ENCODE measurements around the gene EBP.
A peak's percentile ranks its signal among the peaks of the same experiment; 100 is the strongest.

Gene EBP

GRCh38 chrX:48487362-48487798, 34.2 kb upstream of the EBP start:
- no peaks in the 10 kb centered on the region for H3K4me1 Mint-ChIP-seq
- no peak for DNase-seq
- ATAC-seq = no peak
- no peak overlapping the region for H3K27ac Mint-ChIP-seq
- H3K27me3 Mint-ChIP-seq = no peaks in the 10 kb centered on the region
- no peak overlapping the region for H3K4me3 Mint-ChIP-seq
- H3K9me3 Mint-ChIP-seq = no peaks in the 10 kb centered on the region

- Mint-ChIP-seq H3K4me1 (no peaks in the 10 kb centered on the region), H3K27me3 (no peaks in the 10 kb centered on the region), H3K9me3 (no peaks in the 10 kb centered on the region), H3K27ac (no peak overlapping the region), H3K4me3 (no peak overlapping the region)
- ATAC-seq = no peak
- no peak for DNase-seq
Measured at GRCh38 chrX:48488034-48488433, 33.6 kb upstream of the EBP start.

DNA sequence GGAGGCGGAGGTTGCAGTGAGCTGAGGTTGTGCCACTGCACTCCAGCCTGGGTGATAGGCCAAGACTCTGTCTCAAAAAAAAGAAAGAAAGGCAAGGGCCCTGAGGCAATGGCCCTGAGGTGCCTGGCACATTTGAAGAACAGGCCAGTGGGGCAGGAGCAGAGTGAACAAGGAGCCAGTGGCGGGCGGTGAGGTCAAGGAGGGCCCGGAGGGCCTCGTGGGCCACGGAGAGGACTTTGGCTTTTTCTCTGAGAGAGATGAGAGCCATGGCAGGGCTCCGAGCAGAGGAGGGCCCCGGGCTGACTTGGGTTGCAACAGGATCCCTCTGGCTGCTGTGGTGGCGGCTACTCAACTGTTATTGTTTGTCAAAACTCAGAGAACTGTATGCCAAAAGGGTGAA, 32.3 kb upstream of the EBP start:
- DNase-seq = no peak
- no peak for ATAC-seq
- H3K4me3 Mint-ChIP-seq = no peak overlapping the region
- no peaks in the 10 kb centered on the region for H3K4me1 Mint-ChIP-seq
- no peak overlapping the region for H3K27ac Mint-ChIP-seq
- no peaks in the 10 kb centered on the region for H3K27me3 Mint-ChIP-seq
- no peaks in the 10 kb centered on the region for H3K9me3 Mint-ChIP-seq

- Mint-ChIP-seq H3K27ac (peak overlapping the region in 1 of 2 donors; percentile 54), H3K4me1 (no peaks in the 10 kb centered on the region), H3K4me3 (no peak overlapping the region), H3K27me3 (no peaks in the 10 kb centered on the region), H3K9me3 (no peaks in the 10 kb centered on the region)
- no peak for ATAC-seq
- DNase-seq = no peak
Measured at GRCh38 chrX:48489892-48490291, 31.7 kb upstream of the EBP start.

- no peaks in the 10 kb centered on the region for H3K9me3 Mint-ChIP-seq
- no peaks in the 10 kb centered on the region for H3K4me1 Mint-ChIP-seq
- no peaks in the 10 kb centered on the region for H3K27me3 Mint-ChIP-seq
- no peak overlapping the region for H3K27ac Mint-ChIP-seq
- H3K4me3 Mint-ChIP-seq = no peak overlapping the region
- DNase-seq (no peak), ATAC-seq (no peak)
Measured at GRCh38 chrX:48490661-48491060, 30.9 kb upstream of the EBP start.

GRCh38 chrX:48491809-48492208, 29.8 kb upstream of the EBP start:
- no peaks in the 10 kb centered on the region for H3K9me3 Mint-ChIP-seq
- no peak for DNase-seq
- no peak overlapping the region for H3K4me3 Mint-ChIP-seq
- no peak overlapping the region for H3K27ac Mint-ChIP-seq
- no peaks in the 10 kb centered on the region for H3K27me3 Mint-ChIP-seq
- H3K4me1 Mint-ChIP-seq = no peaks in the 10 kb centered on the region
- no peak for ATAC-seq

GRCh38 chrX:48492293-48492910, 29.2 kb upstream of the EBP start:
- DNase-seq (no peak), ATAC-seq (no peak)
- H3K27ac Mint-ChIP-seq = no peak overlapping the region
- H3K4me3 Mint-ChIP-seq = no peak overlapping the region
- H3K4me1 Mint-ChIP-seq = no peaks in the 10 kb centered on the region
- no peaks in the 10 kb centered on the region for H3K27me3 Mint-ChIP-seq
- H3K9me3 Mint-ChIP-seq = no peaks in the 10 kb centered on the region

GRCh38 chrX:48493890-48494364, 27.7 kb upstream of the EBP start:
- DNase-seq (peak in 1 of 2 donors; percentile 28), ATAC-seq (peak; percentile 39)
- no peaks in the 10 kb centered on the region for H3K27me3 Mint-ChIP-seq
- no peak overlapping the region for H3K4me3 Mint-ChIP-seq
- H3K27ac Mint-ChIP-seq = no peak overlapping the region
- H3K4me1 Mint-ChIP-seq = no peaks in the 10 kb centered on the region
- H3K9me3 Mint-ChIP-seq = no peaks in the 10 kb centered on the region

DNA sequence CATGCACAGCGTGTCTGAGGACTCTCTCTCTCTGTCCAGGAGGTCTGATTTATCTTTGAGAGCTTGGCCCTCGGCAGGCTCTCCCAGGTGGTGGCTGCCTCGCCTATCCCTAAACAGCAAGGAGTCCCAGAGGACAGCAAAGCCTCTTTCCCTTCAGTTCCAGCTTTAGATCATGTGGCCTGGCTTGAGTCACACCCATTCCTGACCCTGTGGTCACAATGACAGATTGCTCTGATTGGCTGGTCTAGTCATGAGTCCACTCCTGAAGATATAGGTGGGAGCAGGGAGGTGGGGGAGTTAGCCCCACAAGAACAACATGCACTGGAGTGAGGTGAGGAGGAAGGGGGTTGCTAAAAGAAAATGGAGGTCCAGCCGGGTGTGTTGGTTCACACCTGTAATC, 24.9 kb upstream of the EBP start:
- DNase-seq (no peak), ATAC-seq (no peak)
- no peak overlapping the region for H3K4me3 Mint-ChIP-seq
- no peaks in the 10 kb centered on the region for H3K9me3 Mint-ChIP-seq
- no peak overlapping the region for H3K27ac Mint-ChIP-seq
- no peaks in the 10 kb centered on the region for H3K4me1 Mint-ChIP-seq
- no peaks in the 10 kb centered on the region for H3K27me3 Mint-ChIP-seq

GRCh38 chrX:48497871-48498270, 23.7 kb upstream of the EBP start:
- no peak for ATAC-seq
- H3K27ac Mint-ChIP-seq = no peak overlapping the region

GRCh38 chrX:48498374-48498809, 23.2 kb upstream of the EBP start:
- no peak for DNase-seq
- H3K27ac Mint-ChIP-seq = no peak overlapping the region
- ATAC-seq = no peak

More at GRCh38 chrX:48497871-48498270, 23.7 kb upstream of the EBP start:
- H3K4me1 Mint-ChIP-seq = no peaks in the 10 kb centered on the region
- no peaks in the 10 kb centered on the region for H3K9me3 Mint-ChIP-seq
- H3K4me3 Mint-ChIP-seq = no peak overlapping the region
- no peaks in the 10 kb centered on the region for H3K27me3 Mint-ChIP-seq
- no peak for DNase-seq

DNA sequence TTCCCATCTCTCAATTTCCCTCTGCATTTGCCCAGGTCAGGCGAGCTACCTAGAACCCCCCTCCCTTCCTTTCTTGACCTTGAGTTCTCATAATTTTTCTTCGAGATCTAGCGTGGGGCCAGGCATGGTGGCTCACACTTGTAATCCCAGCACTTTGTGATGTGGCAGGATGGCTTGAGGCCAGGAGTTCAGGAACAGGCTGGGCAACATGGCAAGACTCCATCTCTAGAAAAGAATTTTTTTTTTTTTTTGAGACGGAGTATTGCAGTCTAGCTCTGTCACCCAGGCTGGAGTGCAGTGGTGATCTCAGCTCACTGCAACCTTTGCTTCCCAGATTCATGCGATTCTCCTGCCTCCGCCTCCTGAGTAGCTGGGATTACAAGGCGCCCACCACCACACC, 17.3 kb upstream of the EBP start:
- H3K4me3 Mint-ChIP-seq = no peak overlapping the region
- H3K4me1 Mint-ChIP-seq = peaks cover under 1% of the 10 kb centered on the region
- ATAC-seq (no peak), DNase-seq (no peak)
- no peaks in the 10 kb centered on the region for H3K27me3 Mint-ChIP-seq
- no peak overlapping the region for H3K27ac Mint-ChIP-seq
- H3K9me3 Mint-ChIP-seq = no peaks in the 10 kb centered on the region

More at GRCh38 chrX:48498374-48498809, 23.2 kb upstream of the EBP start:
- Mint-ChIP-seq H3K4me3 (no peak overlapping the region), H3K9me3 (no peaks in the 10 kb centered on the region), H3K27me3 (no peaks in the 10 kb centered on the region), H3K4me1 (no peaks in the 10 kb centered on the region)

DNA sequence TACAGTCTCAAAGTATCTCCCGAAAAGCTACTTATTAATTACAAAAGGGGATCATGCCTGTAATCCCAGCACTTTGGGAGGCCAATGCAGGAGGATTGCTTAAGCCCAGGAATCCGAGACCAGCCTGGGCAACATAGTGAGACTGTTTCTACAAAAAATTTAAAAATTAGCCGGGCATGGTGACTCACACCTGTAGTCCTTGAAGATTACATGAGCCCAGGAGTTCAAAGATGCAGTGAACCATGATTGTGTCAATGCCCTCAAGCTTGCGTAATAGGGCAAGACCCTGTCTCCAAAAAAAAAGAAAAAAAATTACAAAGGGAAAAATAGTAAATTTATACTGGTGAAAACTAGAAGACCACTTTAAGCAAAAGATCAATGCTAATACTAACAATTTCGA, 16.1 kb upstream of the EBP start:
- DNase-seq (no peak), ATAC-seq (no peak)
- H3K4me1 Mint-ChIP-seq = peaks cover 13% of the 10 kb centered on the region
- no peaks in the 10 kb centered on the region for H3K27me3 Mint-ChIP-seq
- H3K9me3 Mint-ChIP-seq = no peaks in the 10 kb centered on the region
- no peak overlapping the region for H3K27ac Mint-ChIP-seq
- no peak overlapping the region for H3K4me3 Mint-ChIP-seq

DNA sequence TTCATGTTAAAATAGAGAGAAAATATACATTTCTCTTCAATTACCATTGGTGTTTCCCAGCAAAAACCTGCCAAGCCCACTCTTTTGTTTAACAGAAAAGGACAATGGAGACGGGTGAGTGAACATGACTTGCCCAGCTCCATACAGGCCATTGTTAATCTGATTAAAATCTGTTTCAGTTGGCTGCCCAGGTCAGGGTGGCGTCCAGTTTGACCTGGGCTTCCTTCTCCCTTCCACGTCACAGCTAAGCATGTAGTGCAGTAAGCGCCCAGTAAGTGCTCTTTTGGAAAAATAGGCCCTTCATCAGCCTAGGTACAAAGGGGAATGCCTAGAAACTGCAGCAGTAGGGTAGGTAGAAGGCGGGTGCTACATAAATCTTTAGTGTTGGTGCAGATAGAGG, 14.4 kb upstream of the EBP start:
- H3K9me3 Mint-ChIP-seq = no peaks in the 10 kb centered on the region
- H3K4me3 Mint-ChIP-seq = no peak overlapping the region
- no peak for ATAC-seq
- H3K27ac Mint-ChIP-seq = no peak overlapping the region
- DNase-seq = no peak
- H3K27me3 Mint-ChIP-seq = no peaks in the 10 kb centered on the region
- H3K4me1 Mint-ChIP-seq = peaks cover 19% of the 10 kb centered on the region

- peak within 1 kb of the TSS; percentile 92 to 97 for H3K27ac Mint-ChIP-seq
- peaks cover 19% of the 10 kb centered on the region for H3K4me1 Mint-ChIP-seq
- ATAC-seq (peak; percentile 94), DNase-seq (peak; percentile 68 to 77)
- H3K27me3 Mint-ChIP-seq = no peaks in the 10 kb centered on the region
- peak within 1 kb of the TSS; percentile 94 to 96 for H3K4me3 Mint-ChIP-seq
- H3K9me3 Mint-ChIP-seq = no peaks in the 10 kb centered on the region
Measured at GRCh38 chrX:48508400-48509244, 13.0 kb upstream of the EBP start, which contains the start of gene PORCN. TSS of gene PORCN (plus strand) at chrX:48508992. CDS start at chrX:48509821, 829 bp downstream.

DNA sequence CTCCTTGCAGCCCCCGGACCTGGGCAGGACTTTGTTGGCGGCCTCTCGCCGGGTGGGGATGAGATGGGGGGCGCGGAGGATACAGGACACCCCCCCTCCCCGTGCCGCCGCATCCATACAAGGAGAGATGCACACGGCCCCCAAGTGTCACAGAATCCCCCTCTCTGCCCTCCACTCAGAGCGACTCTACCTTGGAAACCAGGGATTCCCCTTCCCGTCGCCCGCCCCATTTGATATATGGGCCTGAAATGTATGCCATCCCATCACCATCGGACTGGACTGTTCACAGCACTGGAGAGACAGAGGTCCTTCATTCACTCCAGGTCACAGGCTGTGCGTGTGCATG, 12.4 kb upstream of the EBP start:
- Mint-ChIP-seq H3K4me3 (peak overlapping the region; percentile 94 to 96), H3K27ac (peak overlapping the region; percentile 92 to 97), H3K4me1 (peaks cover 19% of the 10 kb centered on the region), H3K27me3 (no peaks in the 10 kb centered on the region), H3K9me3 (no peaks in the 10 kb centered on the region)
- ATAC-seq (peak; percentile 58), DNase-seq (no peak)

Measured in stimulated activated naive CD8-positive, alpha-beta T cell treated with anti-CD3 and anti-CD28 coated beads, Interleukin-15, amount 100 ng/mL, for 72 hours (primary cell).